IMR-90 (cell line): ENCODE data around the gene ATG2A. TPM values are rescaled to one million over a fixed set of nuclear protein-coding genes. Genes with fewer than 3 reads are reported as not detected.

Experiments
- ATAC-seq: fragments of 200-7000 bp; cut with Tn5 transposase; 2 replicates; pipeline ENCODE4 v1.9.1; 2020; ENCODE audit warnings: low read depth, mild to moderate bottlenecking, moderate library complexity
- BruUV-seq: library from RNA; stranded (reverse); fragments of 400-500 nt; replicated peaks from 2 replicates; lab custom pipeline; 2021; lab: Mats Ljungman, UMichigan
- CTCF ChIA-PET: fragments of 300-600 bp; formaldehyde crosslinking; extraction: SDS; loops from one replicate; lab custom pipeline; 2021; ENCODE audit warnings: antibody characterized with exemption; lab: Yijun Ruan, JAX
- POLR2A ChIA-PET: fragments of 300-600 bp; sonication (Branson Sonifier 250); formaldehyde crosslinking; loops from one replicate; lab custom pipeline; 2022; ENCODE audit warnings: antibody characterized with exemption; ENCODE audit not compliant: unreplicated experiment; lab: Charles Lee
- DNase-seq: peaks from one replicate; pipeline ENCODE4 v3.0.0; 2013
- H2AFZ ChIP-seq: replicated peaks from 2 replicates; pipeline ENCODE3; 2013; ENCODE audit warnings: low read length, mild to moderate bottlenecking; ENCODE audit not compliant: poor library complexity
- H2AK5ac ChIP-seq: 2 replicates; pipeline ENCODE4 v1.6.1; 2013; ENCODE audit warnings: low read depth, low read length, inconsistent platforms
- H2AK9ac ChIP-seq: replicated peaks from 2 replicates; pipeline ENCODE3; 2013; ENCODE audit warnings: mild to moderate bottlenecking, low read depth, low read length, moderate library complexity; ENCODE audit not compliant: poor library complexity
- H2BK120ac ChIP-seq: 2 replicates; pipeline ENCODE4 v1.6.1; 2013; ENCODE audit warnings: low read depth, low read length, inconsistent platforms
- H2BK15ac ChIP-seq: 3 replicates; pipeline ENCODE4 v1.6.1; 2013; ENCODE audit warnings: low read depth, low read length, inconsistent platforms
- H2BK20ac ChIP-seq: 2 replicates; pipeline ENCODE4 v1.6.1; 2013; ENCODE audit warnings: low read depth, mild to moderate bottlenecking, inconsistent platforms, low read length, moderate library complexity
- H2BK5ac ChIP-seq: 2 replicates; pipeline ENCODE4 v1.6.1; 2013; ENCODE audit warnings: mild to moderate bottlenecking, low read depth, low read length, inconsistent platforms; ENCODE audit not compliant: poor library complexity, severe bottlenecking
- H3K14ac ChIP-seq: replicated peaks from 2 replicates; pipeline ENCODE4 v1.6.1; 2013; ENCODE audit warnings: low read depth, low read length, inconsistent platforms
- H3K18ac ChIP-seq: 2 replicates; pipeline ENCODE4 v1.6.1; 2013; ENCODE audit warnings: low read depth, low read length, control low read depth
- H3K23ac ChIP-seq: 2 replicates; pipeline ENCODE4 v1.6.1; 2013; ENCODE audit warnings: low read depth, low read length, inconsistent platforms
- H3K27ac ChIP-seq: 2 replicates; pipeline ENCODE4 v1.5.1; 2013; ENCODE audit warnings: mild to moderate bottlenecking, control low read depth, low read length; ENCODE audit not compliant: insufficient read depth
- H3K27me3 ChIP-seq: 2 replicates; pipeline ENCODE4 v1.6.1; 2013; ENCODE audit warnings: low read length; ENCODE audit not compliant: control insufficient read depth, insufficient read depth
- H3K36me3 ChIP-seq: 2 replicates; pipeline ENCODE4 v1.6.1; 2013; ENCODE audit warnings: low read length, mixed read lengths; ENCODE audit not compliant: control insufficient read depth, insufficient read depth
- H3K4ac ChIP-seq: 2 replicates; pipeline ENCODE4 v1.6.1; 2013; ENCODE audit warnings: low read depth, low read length, inconsistent platforms
- H3K4me1 ChIP-seq: 2 replicates; pipeline ENCODE4 v1.6.1; 2013; ENCODE audit warnings: low read length, mixed read lengths; ENCODE audit not compliant: control insufficient read depth, insufficient read depth
- H3K4me2 ChIP-seq: 2 replicates; pipeline ENCODE4 v1.6.1; 2013; ENCODE audit warnings: low read depth, mild to moderate bottlenecking, control low read depth, low read length, moderate library complexity
- H3K4me3 ChIP-seq: 2 replicates; pipeline ENCODE4 v1.5.1; 2013; ENCODE audit warnings: low read depth, mild to moderate bottlenecking, control low read depth, low read length, moderate library complexity; ENCODE audit not compliant: insufficient read depth
- H3K56ac ChIP-seq: 2 replicates; pipeline ENCODE4 v1.6.1; 2013; ENCODE audit warnings: low read length, inconsistent platforms; ENCODE audit not compliant: insufficient read depth; ENCODE audit errors: extremely low read depth
- H3K79me1 ChIP-seq, 2 experiments: 2 replicates each; pipeline ENCODE4 v1.6.1; 2013; ENCODE audit warnings: low read length in 2 of 2, inconsistent platforms in 1 of 2, low read depth in 1 of 2
- H3K9ac ChIP-seq: 2 replicates; pipeline ENCODE4 v1.6.1; 2013; ENCODE audit warnings: low read depth, low read length, control low read depth
- H3K9me1 ChIP-seq: 2 replicates; pipeline ENCODE4 v1.6.1; 2013; ENCODE audit warnings: low read length, inconsistent platforms; ENCODE audit not compliant: insufficient read depth
- H3K9me3 ChIP-seq: 2 replicates; pipeline ENCODE4 v1.6.1; 2013; ENCODE audit warnings: low read length; ENCODE audit not compliant: control insufficient read depth, insufficient read depth
- H4K20me1 ChIP-seq: 2 replicates; pipeline ENCODE4 v1.6.1; 2013; ENCODE audit warnings: low read length, inconsistent platforms; ENCODE audit not compliant: insufficient read depth
- H4K5ac ChIP-seq: 2 replicates; pipeline ENCODE4 v1.6.1; 2013; ENCODE audit warnings: mild to moderate bottlenecking, low read depth, low read length, control low read depth
- H4K8ac ChIP-seq, 2 experiments: 2 replicates each; pipeline ENCODE4 v1.6.1; 2013; ENCODE audit warnings: low read depth in 2 of 2, low read length in 2 of 2, control low read depth in 1 of 2, inconsistent platforms in 1 of 2
- H4K91ac ChIP-seq: 2 replicates; pipeline ENCODE4 v1.6.1; 2013; ENCODE audit warnings: low read depth, low read length, inconsistent platforms; ENCODE audit not compliant: insufficient read depth
- CEBPB ChIP-seq: IDR thresholded peaks from 2 replicates; pipeline ENCODE4 v1.6.1; 2012; ENCODE audit warnings: low read depth, low read length, improper control_type of control experiment
- CHD1 ChIP-seq: IDR thresholded peaks from 2 replicates; pipeline ENCODE4 v1.6.1; 2012; ENCODE audit warnings: low read depth, low read length, improper control_type of control experiment
- CTCF ChIP-seq: conservative IDR thresholded peaks from 2 replicates; pipeline ENCODE4 v1.5.1; 2012; ENCODE audit warnings: mild to moderate bottlenecking, low read depth, low read length, improper control_type of control experiment
- FOS ChIP-seq: fragments of 150-350 bp; IDR thresholded peaks from 2 replicates; pipeline ENCODE4 v1.6.1; 2016; ENCODE audit warnings: low read depth, low read length
- MAFK ChIP-seq: IDR thresholded peaks from 2 replicates; pipeline ENCODE4 v1.6.1; 2012; ENCODE audit warnings: low read depth, low read length, improper control_type of control experiment
- MXI1 ChIP-seq: IDR thresholded peaks from 2 replicates; pipeline ENCODE4 v1.6.1; 2012; ENCODE audit warnings: low read depth, mild to moderate bottlenecking, low read length, moderate library complexity, borderline replicate concordance
- NFE2L2 ChIP-seq: fragments of 150-350 bp; IDR thresholded peaks from 2 replicates; pipeline ENCODE4 v1.6.1; 2016; ENCODE audit warnings: low read depth, mild to moderate bottlenecking, low read length
- RCOR1 ChIP-seq: IDR thresholded peaks from 2 replicates; pipeline ENCODE4 v1.6.1; 2012; ENCODE audit warnings: mild to moderate bottlenecking, low read length, improper control_type of control experiment; ENCODE audit not compliant: insufficient replicate concordance
- RFX5 ChIP-seq: IDR thresholded peaks from 2 replicates; pipeline ENCODE4 v1.8.0; 2012; ENCODE audit warnings: low read depth, mild to moderate bottlenecking, low read length, moderate library complexity
- SMC3 ChIP-seq: fragments of 150-350 bp; IDR thresholded peaks from 2 replicates; pipeline ENCODE4 v1.6.1; 2016; ENCODE audit warnings: low read depth, mild to moderate bottlenecking, antibody characterized with exemption, low read length, moderate library complexity
- WGBS, 2 experiments: methylation state at CpG; one replicate each; pipeline versions ENCODE4 v1.1.5 to v1.1.7; 2013; ENCODE audit warnings: missing lambda C conversion rate in 2 of 2; ENCODE audit not compliant: insufficient read length in 1 of 2; ENCODE audit errors: extremely low coverage in 2 of 2; 5-methylcytosine and 5-hydroxymethylcytosine counted together
- dilution Hi-C: fragments of 300-500 bp; cut with HindIII; formaldehyde crosslinking; loops from one replicate; pipeline ENCODE4 v1.14.3; 2018; ENCODE audit warnings: low sequenced_read_pairs; ENCODE audit not compliant: unreplicated experiment
- in situ Hi-C: fragments of 300-500 bp; cut with MboI; formaldehyde crosslinking; loops from 3 replicates; pipeline ENCODE4 v1.14.3; 2019; ENCODE audit warnings: low sequenced_read_pairs, inconsistent platforms, mixed read lengths
- intact Hi-C: fragments of 100-400 bp; cut with micrococcal nuclease; formaldehyde crosslinking; loops from 2 replicates; pipeline ENCODE4 v1.10.0; 2022
- polyA plus RNA-seq, 3 experiments: library from polyadenylated mRNA; depleted of rRNA; stranded (reverse); fragments of >200 nt; gene quantifications; 2 replicates each; pipeline ENCODE4 v1.2.3, GENCODE V29; 2012; ENCODE audit warnings: low replicate concordance in 1 of 3
- total RNA-seq: library from RNA; depleted of rRNA; stranded (reverse); fragments of >200 nt; gene quantifications from 2 replicates; pipeline ENCODE4 v1.2.3, GENCODE V29; 2012
- TF ChIP-seq, protein P1 (sequence below): fragments of 150-350 bp; IDR thresholded peaks from 2 replicates; pipeline ENCODE4 v1.6.1; 2016; ENCODE audit warnings: low read depth, mild to moderate bottlenecking, low read length, moderate library complexity, borderline replicate concordance
- TF ChIP-seq, protein P2 (sequence below): fragments of 150-350 bp; IDR thresholded peaks from 2 replicates; pipeline ENCODE4 v1.6.1; 2017; ENCODE audit warnings: mild to moderate bottlenecking, antibody characterized with exemption, low read length, low read depth

Gene ATG2A
- total and polyA plus RNA-seq, 2 of the 4 experiments (the other 2 are of a cell fraction) = 3.2 to 10.5 TPM

GRCh38 chr11:64874308-64875240 lies 42.4 kb downstream of the ATG2A start:
- Histone ChIP-seq H2BK120ac (no peak overlapping the region), H3K14ac (peak overlapping the region; percentile 16; the same call in 1 of the 2 replicates), H3K4ac (peak overlapping the region; percentile 5; the same call in 1 of the 2 replicates), H2BK5ac (no peak overlapping the region), H3K56ac (no peak overlapping the region), H3K4me2 (no peak overlapping the region), H2BK20ac (no peak overlapping the region), H3K4me1 (peaks cover 38% of the 10 kb centered on the region), H3K36me3 (peaks cover 40% of the 10 kb centered on the region), H3K27ac (no peak overlapping the region), H4K91ac (no peak overlapping the region), H3K9me1 (peaks cover 35% of the 10 kb centered on the region), H3K9me3 (no peaks in the 10 kb centered on the region), H2AFZ (peak overlapping the region; percentile 1), H4K5ac (no peak overlapping the region), H3K4me3 (no peak overlapping the region), H4K20me1 (peaks cover 74% of the 10 kb centered on the region), H3K23ac (peak overlapping the region; percentile 28; the same call in 1 of the 2 replicates), H3K79me1 (peaks cover 16 to 71% of the 10 kb centered on the region in 2 experiments; a peak in 3 of 4 replicates), H3K27me3 (no peaks in the 10 kb centered on the region), H3K18ac (no peak overlapping the region), H2AK9ac (peak overlapping the region; percentile 83), H2BK15ac (no peak overlapping the region), H2AK5ac (no peak overlapping the region; the same call in 1 of the 2 replicates), H3K9ac (no peak overlapping the region), H4K8ac (no peak overlapping the region)
- ChIA-PET POLR2A (interaction anchor here (0.7 kb wide), 1 partner anchor 520 kb away, joined by 13 read pairs; no protein-coding TSS in a partner anchor), CTCF (interaction anchor here (0.8 to 1.0 kb wide), 3 partner anchors 14 to 24 kb away, joined by 3 to 4 read pairs (median 3); no protein-coding TSS in a partner anchor)
- dilution Hi-C loops = no loop called here
- DNase-seq (peak; percentile 47), ATAC-seq (no peak)
- in situ Hi-C loops = no loop called here
- WGBS, 2 experiments = 83% methylated on average over 20 of the region's 29 CpGs; no CpG with 5 or more reads in 1 of the 2 experiments
- intact Hi-C loops = no loop called here
- BruUV-seq = no TSS peak
- TF ChIP-seq NFE2L2 = no peak
- TF ChIP-seq MAFK = no peak
- TF ChIP-seq RFX5 = no peak
- TF ChIP-seq SMC3 = no peak
- TF ChIP-seq, protein P1, sequence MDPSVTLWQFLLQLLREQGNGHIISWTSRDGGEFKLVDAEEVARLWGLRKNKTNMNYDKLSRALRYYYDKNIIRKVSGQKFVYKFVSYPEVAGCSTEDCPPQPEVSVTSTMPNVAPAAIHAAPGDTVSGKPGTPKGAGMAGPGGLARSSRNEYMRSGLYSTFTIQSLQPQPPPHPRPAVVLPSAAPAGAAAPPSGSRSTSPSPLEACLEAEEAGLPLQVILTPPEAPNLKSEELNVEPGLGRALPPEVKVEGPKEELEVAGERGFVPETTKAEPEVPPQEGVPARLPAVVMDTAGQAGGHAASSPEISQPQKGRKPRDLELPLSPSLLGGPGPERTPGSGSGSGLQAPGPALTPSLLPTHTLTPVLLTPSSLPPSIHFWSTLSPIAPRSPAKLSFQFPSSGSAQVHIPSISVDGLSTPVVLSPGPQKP = no peak
- no peak for TF ChIP-seq CHD1
- no peak for TF ChIP-seq FOS
- TF ChIP-seq CEBPB = no peak
- TF ChIP-seq RCOR1 = no peak
- TF ChIP-seq, protein P2, sequence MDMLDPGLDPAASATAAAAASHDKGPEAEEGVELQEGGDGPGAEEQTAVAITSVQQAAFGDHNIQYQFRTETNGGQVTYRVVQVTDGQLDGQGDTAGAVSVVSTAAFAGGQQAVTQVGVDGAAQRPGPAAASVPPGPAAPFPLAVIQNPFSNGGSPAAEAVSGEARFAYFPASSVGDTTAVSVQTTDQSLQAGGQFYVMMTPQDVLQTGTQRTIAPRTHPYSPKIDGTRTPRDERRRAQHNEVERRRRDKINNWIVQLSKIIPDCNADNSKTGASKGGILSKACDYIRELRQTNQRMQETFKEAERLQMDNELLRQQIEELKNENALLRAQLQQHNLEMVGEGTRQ = no peak; the same call in 1 of the 2 replicates
- TF ChIP-seq MXI1 = no peak
- TF ChIP-seq CTCF = no peak
